Loucy (cell line): ENCODE data around the gene TNFRSF9.

Experiments
- H2AFZ ChIP-seq: fragments of 200-600 bp; sonication (generic); 2 replicates; pipeline ENCODE4 v1.6.0; 2016; ENCODE audit warnings: antibody characterized with exemption, mild to moderate bottlenecking, low read length, moderate library complexity
- H3F3A ChIP-seq: fragments of 200-600 bp; 2 replicates; pipeline ENCODE4 v1.6.0; 2016; ENCODE audit warnings: antibody characterized with exemption, low read depth, mild to moderate bottlenecking
- H3K27me3 ChIP-seq: fragments of 200-600 bp; sonication (generic); 2 replicates; pipeline ENCODE4 v1.6.1; 2014; ENCODE audit warnings: low read length, mild to moderate bottlenecking; ENCODE audit not compliant: insufficient read depth, poor library complexity, severe bottlenecking
- H3K36me3 ChIP-seq: fragments of 200-600 bp; sonication (generic); 2 replicates; pipeline ENCODE4 v1.6.1; 2016; ENCODE audit warnings: low read length; ENCODE audit not compliant: insufficient read depth
- H3K4me1 ChIP-seq: fragments of 200-600 bp; sonication (generic); 2 replicates; pipeline ENCODE4 v1.5.1; 2014; ENCODE audit warnings: low read length, mild to moderate bottlenecking; ENCODE audit not compliant: insufficient read depth, poor library complexity, severe bottlenecking
- H3K4me2 ChIP-seq: fragments of 200-600 bp; sonication (generic); 2 replicates; pipeline ENCODE4 v1.6.0; 2014; ENCODE audit warnings: antibody characterized with exemption, low read length, low read depth, mild to moderate bottlenecking; ENCODE audit not compliant: poor library complexity, severe bottlenecking
- H3K4me3 ChIP-seq: fragments of 200-600 bp; sonication (generic); 2 replicates; pipeline ENCODE4 v1.5.1; 2014; ENCODE audit warnings: low read length, mild to moderate bottlenecking, mixed read lengths; ENCODE audit not compliant: poor library complexity, severe bottlenecking
- H3K79me2 ChIP-seq: fragments of 200-600 bp; sonication (generic); 2 replicates; pipeline ENCODE4 v1.6.1; 2014; ENCODE audit warnings: low read length; ENCODE audit not compliant: insufficient read depth
- H3K9ac ChIP-seq: fragments of 200-600 bp; sonication (generic); 2 replicates; pipeline ENCODE4 v1.6.0; 2014; ENCODE audit warnings: mild to moderate bottlenecking, low read depth, low read length, moderate library complexity; ENCODE audit not compliant: poor library complexity, severe bottlenecking
- H3K9me2 ChIP-seq: fragments of 200-600 bp; sonication (generic); replicated peaks from 2 replicates; pipeline ENCODE4 v1.6.1; 2016; ENCODE audit warnings: low read depth, low read length, mixed read lengths
- H3K9me3 ChIP-seq: fragments of 200-600 bp; sonication (generic); 2 replicates; pipeline ENCODE4 v1.6.1; 2014; ENCODE audit warnings: mild to moderate bottlenecking, antibody characterized with exemption, low read length, low read depth; ENCODE audit not compliant: insufficient read depth
- H4K20me1 ChIP-seq: fragments of 200-600 bp; sonication (generic); 2 replicates; pipeline ENCODE4 v1.6.0; 2014; ENCODE audit warnings: antibody characterized with exemption, low read length, mild to moderate bottlenecking; ENCODE audit not compliant: insufficient read depth, poor library complexity, severe bottlenecking
- EZH2phosphoT487 ChIP-seq: fragments of 200-600 bp; IDR thresholded peaks from 2 replicates; pipeline ENCODE4 v1.6.1; 2018; ENCODE audit warnings: antibody characterized with exemption, mild to moderate bottlenecking, moderate library complexity, borderline replicate concordance
- TF ChIP-seq, protein P1 (sequence below): fragments of 200-600 bp; sonication (generic); conservative IDR thresholded peaks from 2 replicates; pipeline ENCODE4 v1.5.1; 2014; ENCODE audit warnings: mild to moderate bottlenecking, antibody characterized with exemption, low read length

Gene TNFRSF9

DNA sequence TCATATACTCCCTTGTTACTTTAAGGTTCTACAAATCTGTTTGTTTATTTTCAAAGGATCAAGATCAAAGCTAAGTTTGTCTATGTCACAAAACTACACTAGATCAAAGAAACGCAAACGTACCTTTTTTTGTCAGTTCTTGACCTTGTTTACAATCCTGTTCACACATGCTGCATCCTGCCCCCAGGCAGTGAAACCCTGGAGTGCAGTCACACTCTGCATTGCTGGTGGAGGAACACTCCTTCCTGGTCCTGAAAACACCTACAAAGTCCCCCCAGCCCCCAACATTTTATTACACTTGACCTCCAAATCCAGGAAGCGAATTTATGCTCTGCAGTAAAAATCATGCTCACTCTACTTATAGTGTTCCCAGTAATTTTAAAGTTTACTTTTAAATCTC is 2.6 kb downstream of the TNFRSF9 start:
- H3K79me2 ChIP-seq, result no peaks in the 10 kb centered on the region
- peaks cover 11% of the 10 kb centered on the region for H3K4me1 ChIP-seq
- H3K9me3 ChIP-seq, result no peaks in the 10 kb centered on the region
- no peak overlapping the region for H3K4me2 ChIP-seq
- H3K4me3 ChIP-seq, result no peak overlapping the region
- H4K20me1 ChIP-seq, result no peaks in the 10 kb centered on the region
- no peaks in the 10 kb centered on the region for H3K27me3 ChIP-seq
- no peak overlapping the region for H3K9ac ChIP-seq
- no peak overlapping the region for H2AFZ ChIP-seq
- TF ChIP-seq, protein P1, sequence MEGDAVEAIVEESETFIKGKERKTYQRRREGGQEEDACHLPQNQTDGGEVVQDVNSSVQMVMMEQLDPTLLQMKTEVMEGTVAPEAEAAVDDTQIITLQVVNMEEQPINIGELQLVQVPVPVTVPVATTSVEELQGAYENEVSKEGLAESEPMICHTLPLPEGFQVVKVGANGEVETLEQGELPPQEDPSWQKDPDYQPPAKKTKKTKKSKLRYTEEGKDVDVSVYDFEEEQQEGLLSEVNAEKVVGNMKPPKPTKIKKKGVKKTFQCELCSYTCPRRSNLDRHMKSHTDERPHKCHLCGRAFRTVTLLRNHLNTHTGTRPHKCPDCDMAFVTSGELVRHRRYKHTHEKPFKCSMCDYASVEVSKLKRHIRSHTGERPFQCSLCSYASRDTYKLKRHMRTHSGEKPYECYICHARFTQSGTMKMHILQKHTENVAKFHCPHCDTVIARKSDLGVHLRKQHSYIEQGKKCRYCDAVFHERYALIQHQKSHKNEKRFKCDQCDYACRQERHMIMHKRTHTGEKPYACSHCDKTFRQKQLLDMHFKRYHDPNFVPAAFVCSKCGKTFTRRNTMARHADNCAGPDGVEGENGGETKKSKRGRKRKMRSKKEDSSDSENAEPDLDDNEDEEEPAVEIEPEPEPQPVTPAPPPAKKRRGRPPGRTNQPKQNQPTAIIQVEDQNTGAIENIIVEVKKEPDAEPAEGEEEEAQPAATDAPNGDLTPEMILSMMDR, result no peak
- TF ChIP-seq EZH2phosphoT487, result no peak
- H3K9me2 ChIP-seq, result no peaks in the 10 kb centered on the region
- no peaks in the 10 kb centered on the region for H3K36me3 ChIP-seq
- H3F3A ChIP-seq, result no peaks in the 10 kb centered on the region

DNA sequence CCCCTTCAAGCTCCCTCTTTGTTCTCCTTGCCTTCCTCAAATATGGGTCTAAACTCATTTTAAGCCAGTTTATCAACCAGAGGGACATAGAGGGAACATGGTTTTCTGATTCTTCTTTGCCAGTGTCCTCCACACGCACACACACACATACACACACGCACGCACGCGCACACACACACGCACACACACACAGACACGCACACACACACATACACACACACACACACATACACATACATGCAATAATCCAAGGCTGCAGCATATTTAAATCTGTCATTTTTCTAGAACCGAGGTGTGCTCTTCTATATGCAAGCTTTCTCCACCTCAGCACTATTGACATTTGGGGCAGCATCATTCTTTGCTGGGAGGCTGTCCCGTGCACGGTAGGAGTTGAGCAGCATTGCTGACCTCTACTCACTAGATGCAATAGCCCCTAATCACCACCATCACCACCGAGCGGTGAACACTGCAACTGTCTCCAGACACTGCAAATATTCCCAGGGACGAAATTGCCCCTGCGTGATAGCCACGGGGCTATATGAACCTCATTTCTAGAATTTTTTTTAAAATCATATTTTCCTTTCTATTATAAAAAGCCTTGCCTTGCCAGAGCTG is 8.0 kb downstream of the TNFRSF9 start:
- TF ChIP-seq EZH2phosphoT487, result no peak
- TF ChIP-seq, protein P1, result no peak
- Histone ChIP-seq H3K9me2 (no peaks in the 10 kb centered on the region), H3K4me2 (no peak overlapping the region), H3K4me3 (no peak overlapping the region), H2AFZ (no peak overlapping the region), H3F3A (no peaks in the 10 kb centered on the region), H3K4me1 (peaks cover 22% of the 10 kb centered on the region), H3K9me3 (no peaks in the 10 kb centered on the region), H4K20me1 (no peaks in the 10 kb centered on the region), H3K9ac (no peak overlapping the region), H3K79me2 (no peaks in the 10 kb centered on the region), H3K36me3 (no peaks in the 10 kb centered on the region), H3K27me3 (no peaks in the 10 kb centered on the region)

DNA sequence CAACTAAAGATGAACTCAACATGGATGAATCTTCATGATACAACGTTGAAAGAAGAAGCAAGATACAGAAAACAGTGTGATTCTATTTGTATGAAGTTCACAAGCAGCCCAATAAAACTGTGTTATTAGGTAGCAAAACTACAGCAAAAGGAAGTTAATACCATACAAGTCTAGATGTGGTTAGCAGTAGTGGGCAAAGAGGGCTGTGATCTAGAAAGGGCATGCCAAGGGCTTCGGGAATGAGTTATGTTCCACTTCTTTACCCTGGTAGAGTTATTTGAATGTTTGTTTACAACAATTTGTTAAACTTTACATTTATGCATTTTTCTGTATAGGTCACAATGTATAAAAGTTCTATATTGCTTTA is 9.2 kb downstream of the TNFRSF9 start:
- H3F3A ChIP-seq, result no peaks in the 10 kb centered on the region
- peak overlapping the region; percentile 65 for H2AFZ ChIP-seq
- no peaks in the 10 kb centered on the region for H3K9me3 ChIP-seq
- H4K20me1 ChIP-seq, result no peaks in the 10 kb centered on the region
- H3K4me1 ChIP-seq, result peaks cover 22% of the 10 kb centered on the region
- H3K79me2 ChIP-seq, result no peaks in the 10 kb centered on the region
- H3K9me2 ChIP-seq, result no peaks in the 10 kb centered on the region
- H3K27me3 ChIP-seq, result no peaks in the 10 kb centered on the region
- H3K36me3 ChIP-seq, result no peaks in the 10 kb centered on the region
- TF ChIP-seq EZH2phosphoT487, result no peak
- TF ChIP-seq, protein P1, result no peak
- H3K4me3 ChIP-seq, result peak overlapping the region; percentile 66
- peak overlapping the region; percentile 13 for H3K9ac ChIP-seq
- peak overlapping the region; percentile 81 for H3K4me2 ChIP-seq
